ENCODE measurements around the gene PRND.
"Not testable (repeated sequence)": the region's sequence is repeated elsewhere in the genome, so short reads cannot be mapped to it uniquely, and the experiment has no call there.

PRND gene

DNA sequence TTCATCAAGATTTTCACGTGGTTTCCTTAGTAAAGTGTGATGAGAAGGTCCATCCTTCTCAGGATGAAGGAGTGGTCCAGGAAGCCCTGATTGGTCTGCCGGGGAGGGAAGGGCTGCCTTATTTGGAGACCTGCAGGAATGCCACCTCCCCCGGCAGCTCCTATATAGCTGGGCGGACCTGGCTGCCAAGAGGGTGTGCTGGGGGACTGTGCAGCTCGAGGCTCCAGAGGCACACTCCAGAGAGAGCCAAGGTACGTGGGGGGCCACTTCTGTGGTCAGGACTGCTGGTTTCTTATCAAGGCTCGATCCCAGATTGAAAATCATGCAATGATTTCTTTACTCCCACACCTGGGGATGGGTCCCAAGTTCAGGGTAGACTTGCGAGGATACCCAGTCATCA, at the start of gene PRND:
TSS of gene PRND (plus strand) at position 191 of the 400 bp plus-strand sequence. CDS start 2,643 bp downstream, outside the sequence.
- DNase-seq, result no peak

DNA sequence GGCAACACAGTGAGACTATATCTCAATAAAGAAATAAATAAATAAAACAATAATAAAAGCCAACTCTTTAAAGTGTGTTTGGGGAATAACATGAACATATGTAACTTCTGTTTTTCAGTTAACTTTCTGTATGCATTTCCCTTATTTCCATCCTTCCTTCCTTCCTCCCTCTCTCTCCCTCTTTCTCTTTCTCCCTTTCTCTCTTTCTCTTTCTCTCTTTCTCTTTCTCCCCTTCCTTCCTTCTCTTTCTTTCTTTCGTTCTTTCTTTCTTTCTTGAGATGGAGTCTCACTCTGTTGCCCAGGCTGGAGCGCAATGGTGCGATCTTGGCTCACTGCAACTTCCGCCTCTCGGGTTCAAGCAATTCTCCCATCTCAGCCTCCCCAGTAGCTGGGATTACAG, 48.8 kb upstream of the PRND start:
- no peak for DNase-seq

- no peak for DNase-seq
Measured at GRCh38 chr20:4673371-4674001, 48.2 kb upstream of the PRND start.

DNA sequence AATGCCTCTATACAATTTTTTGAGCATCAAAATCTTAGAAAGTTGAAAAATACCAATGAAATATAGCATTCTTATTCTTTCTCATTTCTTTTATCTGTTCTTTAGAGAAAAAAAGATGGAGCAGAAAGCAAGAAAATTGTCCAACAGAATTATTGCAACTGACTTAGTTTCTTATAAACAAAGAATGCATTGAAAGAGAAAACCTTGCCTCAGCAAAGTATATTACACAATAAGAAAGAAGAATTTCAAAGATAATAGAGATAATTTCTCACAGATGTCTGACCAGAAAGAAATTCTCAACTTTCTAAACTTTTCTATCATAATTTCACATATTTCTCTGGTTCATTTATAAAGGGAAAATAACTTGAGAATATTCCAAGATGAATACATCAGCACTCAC, 47.0 kb upstream of the PRND start:
- DNase-seq, result no peak

GRCh38 chr20:4677846-4678245, 43.9 kb upstream of the PRND start:
- no peak for DNase-seq

- no peak for DNase-seq
Measured at GRCh38 chr20:4681401-4681800, 40.3 kb upstream of the PRND start.

DNA sequence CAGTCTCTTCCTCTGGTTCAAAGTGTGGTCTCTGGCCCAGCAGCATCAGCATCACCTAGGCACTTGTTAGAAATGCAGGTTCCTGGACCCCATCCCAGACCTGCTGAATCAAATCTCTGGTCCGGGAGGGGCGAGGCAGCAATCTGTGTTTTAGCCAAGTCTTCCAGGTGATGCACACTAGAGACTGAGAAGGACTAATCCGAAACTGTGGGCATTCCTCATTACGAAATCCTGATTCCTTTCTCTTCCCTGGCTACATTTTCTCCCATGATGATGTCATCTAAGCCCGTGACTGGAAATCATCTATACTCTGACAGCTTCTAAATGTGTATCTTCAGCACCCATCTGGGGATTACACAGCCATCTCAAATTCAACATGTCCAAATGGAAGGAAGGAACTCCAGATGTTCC, 39.7 kb upstream of the PRND start:
- no peak for DNase-seq

- no peak for DNase-seq
Measured at GRCh38 chr20:4682682-4683081, 39.0 kb upstream of the PRND start.

DNA sequence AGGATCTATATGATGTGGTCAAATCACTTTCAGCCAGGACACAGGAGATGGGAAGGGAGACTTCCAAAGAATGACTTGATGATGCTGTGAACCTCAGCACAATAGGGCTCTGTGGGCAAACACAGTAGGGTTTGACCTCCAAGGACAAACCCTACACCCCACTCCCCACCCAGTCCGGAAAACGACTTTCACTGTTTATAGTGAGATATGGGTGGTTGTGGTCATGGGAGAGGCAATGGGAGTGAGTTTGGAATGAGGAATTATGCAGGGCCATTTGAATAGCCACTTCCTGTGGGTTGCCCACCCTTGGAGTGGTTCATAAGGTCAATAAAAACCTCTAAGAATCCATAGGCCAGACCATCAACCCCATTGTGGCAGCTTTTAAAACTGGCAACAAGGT, 38.4 kb upstream of the PRND start:
- DNase-seq, result no peak

DNA sequence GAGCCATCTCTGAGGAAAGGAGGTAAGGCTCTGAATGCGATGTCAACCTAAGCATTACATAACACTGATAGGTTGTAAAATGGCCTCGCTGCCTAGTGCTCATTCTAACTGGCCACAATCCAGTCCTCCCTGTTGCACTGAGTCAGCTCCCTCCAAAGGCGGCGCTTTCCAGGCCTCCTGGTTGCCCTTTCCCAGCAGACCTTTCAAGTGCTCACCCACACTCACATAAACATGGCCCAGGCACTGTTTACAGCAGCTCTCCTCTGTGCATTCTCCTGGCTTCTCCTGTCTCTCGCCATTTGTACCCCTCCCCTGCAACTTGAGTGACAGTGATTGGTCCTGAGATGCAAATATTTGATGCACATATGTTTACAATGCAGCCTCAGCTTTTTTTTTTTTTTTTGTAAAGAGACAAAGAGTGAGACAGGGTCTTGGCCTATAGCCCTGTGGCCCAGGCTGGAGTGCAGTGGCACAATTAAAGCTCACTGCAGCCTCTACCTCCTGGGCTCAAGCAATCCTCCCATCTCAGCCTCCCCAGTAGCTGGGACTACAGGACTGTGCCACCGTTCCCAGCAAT, 36.8 kb upstream of the PRND start:
- peak in 2 of 56 donors; percentile 18 for DNase-seq

DNA sequence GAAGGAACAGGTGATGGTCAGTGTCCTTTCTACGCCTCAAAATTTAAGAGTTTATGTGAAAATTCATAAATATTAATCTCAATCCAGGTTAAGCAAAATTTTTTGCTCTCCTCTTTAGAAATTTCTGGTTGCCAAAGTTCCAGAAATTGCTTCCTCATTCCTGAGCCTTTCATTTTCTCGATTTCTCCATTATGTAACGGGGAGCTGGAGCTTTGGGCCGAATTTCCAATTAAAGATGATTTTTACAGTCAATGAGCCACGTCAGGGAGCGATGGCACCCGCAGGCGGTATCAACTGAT, 35.8 kb upstream of the PRND start:
- DNase-seq, result no peak

- no peak for DNase-seq
Measured at GRCh38 chr20:4688305-4688704, 33.4 kb upstream of the PRND start.

DNA sequence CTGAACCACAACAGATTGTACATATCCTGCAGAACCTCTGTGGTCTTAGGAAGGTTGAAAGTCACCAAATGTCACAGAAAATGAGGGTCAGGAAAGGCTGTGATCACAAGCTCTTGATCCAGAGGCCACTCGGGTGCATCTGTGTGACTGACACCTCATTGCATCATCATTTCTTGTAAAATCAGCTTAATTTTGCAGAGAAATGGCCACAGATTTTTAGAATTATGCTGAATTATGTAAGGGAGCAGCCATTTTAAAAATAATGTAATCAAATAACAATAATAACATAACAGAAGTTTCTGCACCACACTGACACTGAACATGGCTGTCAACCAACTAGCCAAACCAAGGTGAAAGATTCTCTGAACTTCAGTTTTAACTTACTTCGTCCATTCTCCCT, 32.5 kb upstream of the PRND start:
- DNase-seq, result no peak

GRCh38 chr20:4691753-4692152, 30.0 kb upstream of the PRND start:
- no peak for DNase-seq

DNA sequence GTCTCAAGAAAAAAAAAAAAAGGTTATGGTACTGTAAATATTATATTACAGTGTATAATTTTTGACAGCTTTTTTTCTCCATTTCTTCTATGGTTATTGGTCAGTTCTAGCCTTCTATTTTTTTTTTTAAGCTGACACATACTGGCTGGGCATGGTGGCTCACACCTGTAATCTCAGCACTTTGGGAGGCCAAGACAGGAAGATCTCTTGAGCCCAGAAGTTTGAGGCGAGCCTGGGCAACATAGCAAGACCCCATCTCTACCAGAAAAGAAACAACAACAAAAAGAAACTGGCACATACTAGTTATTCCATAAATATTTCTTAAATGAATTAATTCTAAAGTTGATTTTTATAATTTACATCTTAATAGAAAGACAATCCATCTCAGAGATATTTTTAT, 27.6 kb upstream of the PRND start:
- no peak for DNase-seq

DNA sequence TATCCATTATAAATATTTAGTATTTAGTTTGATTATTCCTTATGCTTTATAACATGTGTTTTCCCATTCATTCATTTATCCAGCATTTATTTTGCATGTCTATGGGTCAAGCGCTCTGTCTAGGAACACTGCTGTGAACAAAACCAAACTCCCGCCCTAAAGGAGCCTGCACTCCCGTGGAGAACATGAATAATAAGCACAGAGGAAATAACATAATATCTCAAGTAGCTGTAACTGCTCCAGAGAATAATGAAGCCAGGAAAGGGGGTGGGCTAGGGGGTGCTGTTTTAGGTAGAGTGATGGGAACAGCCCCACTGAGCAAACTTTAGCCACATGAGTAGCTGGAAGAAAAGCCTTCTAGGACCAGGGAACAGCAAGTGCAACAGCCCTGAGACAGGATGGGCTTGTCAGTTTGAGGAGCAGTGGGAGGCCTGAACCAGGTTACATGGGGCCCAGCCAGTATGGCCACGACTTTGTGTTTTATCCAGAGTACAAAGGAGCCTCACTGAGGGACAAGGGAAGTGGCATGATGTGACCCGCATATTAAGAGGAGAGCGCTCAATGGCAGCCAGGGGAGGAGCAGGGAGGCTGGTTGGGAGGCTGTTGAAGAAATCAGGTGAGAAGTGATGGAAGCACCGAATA, 24.4 kb upstream of the PRND start:
- DNase-seq, result peak in 1 of 56 donors; percentile 14

DNA sequence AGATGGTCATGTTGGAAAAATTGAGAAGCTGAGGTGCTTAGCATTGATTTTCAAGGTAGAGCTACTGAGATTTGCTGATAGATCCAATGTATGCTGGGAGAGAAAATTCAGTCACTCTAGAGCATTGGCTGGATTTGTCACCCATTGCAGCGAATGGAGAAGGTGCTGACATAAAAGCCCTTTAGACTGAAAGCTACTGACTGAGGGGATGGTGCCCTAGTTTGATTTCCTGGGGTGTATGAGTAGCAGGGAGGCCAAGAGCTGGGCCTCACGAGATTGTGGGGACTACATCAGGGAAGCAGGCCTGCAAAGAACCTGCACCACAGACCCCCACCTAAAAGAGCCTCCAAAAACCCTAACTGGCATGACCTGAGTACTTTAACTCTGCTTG, 23.9 kb upstream of the PRND start:
- no peak for DNase-seq

GRCh38 chr20:4699216-4699615, 22.5 kb upstream of the PRND start:
- DNase-seq, result no peak

DNA sequence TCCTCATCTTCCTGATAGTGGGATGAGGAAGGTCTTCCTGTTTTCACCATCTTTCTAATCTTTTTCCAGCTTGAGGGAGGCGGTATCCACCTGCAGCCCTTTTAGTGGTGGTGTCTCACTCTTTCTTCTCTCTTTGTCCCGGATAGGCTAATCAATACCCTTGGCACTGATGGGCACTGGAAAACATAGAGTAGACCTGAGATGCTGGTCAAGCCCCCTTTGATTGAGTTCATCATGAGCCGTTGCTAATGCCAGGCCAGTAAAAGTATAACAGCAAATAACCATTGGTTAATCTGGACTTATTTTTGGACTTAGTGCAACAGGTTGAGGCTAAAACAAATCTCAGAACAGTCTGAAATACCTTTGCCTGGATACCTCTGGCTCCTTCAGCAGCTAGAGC, 21.8 kb upstream of the PRND start:
- DNase-seq, result no peak

DNA sequence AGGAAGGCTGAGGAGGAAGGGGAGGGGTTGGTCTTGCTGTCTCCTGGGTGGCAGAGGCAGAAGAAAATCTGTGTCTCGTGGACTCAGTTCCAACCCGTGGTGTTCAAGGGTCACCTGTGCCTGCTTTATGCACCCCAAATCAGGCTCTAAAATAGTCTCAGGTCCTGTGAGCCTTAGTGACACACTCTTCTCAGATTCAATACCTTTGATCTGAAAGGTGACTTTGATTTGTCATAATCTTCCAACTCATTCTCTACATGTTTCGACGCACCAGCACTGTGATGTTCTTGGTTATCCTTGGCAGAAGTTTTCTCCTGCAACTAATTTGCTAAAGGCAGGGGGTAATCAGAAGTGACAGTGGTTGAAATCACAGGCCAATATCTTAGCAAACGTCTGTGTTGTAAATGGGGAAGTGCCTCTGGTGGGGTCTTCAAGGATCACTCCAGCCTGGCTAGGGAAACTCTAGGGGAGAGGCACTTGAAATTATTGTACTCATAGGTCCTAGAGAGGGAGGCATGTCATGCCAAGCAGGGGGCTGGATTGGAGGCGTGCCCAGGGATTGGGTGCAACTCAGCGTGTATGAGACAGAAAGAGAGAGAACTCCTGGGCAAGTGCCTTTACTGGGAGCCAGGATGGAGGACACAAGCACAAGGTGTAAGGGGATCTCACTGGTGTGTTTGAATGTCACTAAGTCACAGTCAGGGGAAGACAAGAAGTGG, 19.0 kb upstream of the PRND start:
- no peak for DNase-seq

GRCh38 chr20:4703281-4703676, 18.4 kb upstream of the PRND start:
- DNase-seq, result no peak

DNA sequence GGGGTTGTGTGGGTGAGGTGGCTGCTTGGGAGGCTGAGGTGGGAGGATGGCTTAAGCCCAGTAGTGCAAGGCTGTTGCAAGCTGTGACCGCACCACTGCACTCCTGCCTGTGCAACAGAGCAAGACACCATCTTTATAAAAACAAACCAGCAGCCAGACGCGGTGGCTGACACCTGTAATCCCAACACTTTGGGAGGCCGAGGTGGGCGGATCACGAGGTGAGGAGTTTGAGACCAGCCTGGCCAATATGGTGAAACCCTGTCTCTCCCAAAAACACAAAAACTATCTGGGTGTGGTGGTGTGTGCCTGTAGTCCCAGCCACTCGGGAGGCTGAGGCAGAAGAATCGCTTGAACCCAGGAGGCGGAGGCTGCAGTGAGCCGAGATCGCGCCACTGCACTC, 14.8 kb upstream of the PRND start:
- DNase-seq, result not testable (repeated sequence)

DNA sequence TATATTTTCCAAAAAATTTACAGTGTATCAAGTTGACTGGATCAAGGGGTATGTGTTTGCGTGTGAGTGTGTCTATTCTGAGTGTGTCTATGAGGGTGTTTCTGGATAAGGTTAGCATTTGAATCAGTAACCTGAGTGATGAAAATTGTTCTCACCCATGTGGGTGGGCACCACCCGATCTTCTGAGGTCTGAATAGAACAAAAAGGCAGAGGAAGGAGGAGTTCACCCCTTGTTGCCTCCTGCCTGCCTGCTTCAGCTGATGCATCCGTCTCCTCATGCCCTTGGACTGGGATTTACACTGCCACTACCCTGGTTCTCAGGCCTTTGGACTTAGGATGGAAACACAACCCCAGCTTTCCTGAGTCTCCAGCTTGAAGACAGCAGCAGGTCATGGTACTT, 13.7 kb upstream of the PRND start:
- DNase-seq, result no peak

Data from amygdala (tissue), 56 donors.